GM12873 (cell line): ENCODE measurements around the gene EMP2.

ENCODE experiments used
- TF ChIP-seq, protein P1 (sequence below): IDR thresholded peaks from 2 replicates; pipeline ENCODE4 v1.5.1; 2012; ENCODE audit warnings: low read depth, mild to moderate bottlenecking, moderate library complexity, low read length, control low read depth; ENCODE audit not compliant: insufficient read depth; ENCODE audit errors: missing control alignments

EMP2 gene

DNA sequence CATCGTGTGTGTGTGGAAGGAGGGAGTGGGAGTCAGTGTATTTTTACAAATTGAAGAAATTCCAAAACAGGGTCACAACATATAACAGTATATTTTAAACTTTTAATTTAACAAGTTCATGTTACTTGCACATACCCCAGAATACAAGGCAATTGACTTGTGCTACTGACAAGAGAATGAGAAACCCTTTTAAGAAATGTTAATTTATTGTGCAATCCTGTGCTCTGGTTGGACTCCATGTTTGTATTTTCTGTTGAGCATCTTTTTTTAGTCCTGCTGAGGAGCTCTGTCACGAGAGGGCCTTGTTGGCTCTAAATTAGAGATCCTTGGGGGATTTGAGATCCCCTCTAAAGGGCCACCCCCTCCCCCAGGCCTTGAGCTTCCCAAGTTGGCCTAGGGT, 1.1 kb upstream of the EMP2 start:
- TF ChIP-seq, protein P1, sequence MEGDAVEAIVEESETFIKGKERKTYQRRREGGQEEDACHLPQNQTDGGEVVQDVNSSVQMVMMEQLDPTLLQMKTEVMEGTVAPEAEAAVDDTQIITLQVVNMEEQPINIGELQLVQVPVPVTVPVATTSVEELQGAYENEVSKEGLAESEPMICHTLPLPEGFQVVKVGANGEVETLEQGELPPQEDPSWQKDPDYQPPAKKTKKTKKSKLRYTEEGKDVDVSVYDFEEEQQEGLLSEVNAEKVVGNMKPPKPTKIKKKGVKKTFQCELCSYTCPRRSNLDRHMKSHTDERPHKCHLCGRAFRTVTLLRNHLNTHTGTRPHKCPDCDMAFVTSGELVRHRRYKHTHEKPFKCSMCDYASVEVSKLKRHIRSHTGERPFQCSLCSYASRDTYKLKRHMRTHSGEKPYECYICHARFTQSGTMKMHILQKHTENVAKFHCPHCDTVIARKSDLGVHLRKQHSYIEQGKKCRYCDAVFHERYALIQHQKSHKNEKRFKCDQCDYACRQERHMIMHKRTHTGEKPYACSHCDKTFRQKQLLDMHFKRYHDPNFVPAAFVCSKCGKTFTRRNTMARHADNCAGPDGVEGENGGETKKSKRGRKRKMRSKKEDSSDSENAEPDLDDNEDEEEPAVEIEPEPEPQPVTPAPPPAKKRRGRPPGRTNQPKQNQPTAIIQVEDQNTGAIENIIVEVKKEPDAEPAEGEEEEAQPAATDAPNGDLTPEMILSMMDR: no peak

DNA sequence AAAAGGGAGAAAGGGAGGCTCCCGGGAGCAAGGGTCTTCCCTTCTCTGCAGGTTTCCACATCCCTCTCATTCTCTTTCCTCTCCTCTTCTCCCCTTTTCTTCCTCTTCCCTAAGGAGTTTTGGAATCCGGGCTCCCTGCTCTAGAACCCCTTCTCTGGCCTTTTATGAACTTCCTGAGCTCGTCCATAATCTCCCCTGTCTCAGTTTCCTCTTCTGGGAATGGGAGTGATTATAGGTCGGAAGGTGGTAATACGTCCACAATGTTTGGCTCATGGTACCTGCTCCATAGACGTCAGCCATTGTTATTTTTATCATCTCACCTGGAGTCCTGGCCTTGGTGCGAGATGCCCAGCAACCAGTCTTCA, 467 bp upstream of the EMP2 start:
- TF ChIP-seq, protein P1: no peak

DNA sequence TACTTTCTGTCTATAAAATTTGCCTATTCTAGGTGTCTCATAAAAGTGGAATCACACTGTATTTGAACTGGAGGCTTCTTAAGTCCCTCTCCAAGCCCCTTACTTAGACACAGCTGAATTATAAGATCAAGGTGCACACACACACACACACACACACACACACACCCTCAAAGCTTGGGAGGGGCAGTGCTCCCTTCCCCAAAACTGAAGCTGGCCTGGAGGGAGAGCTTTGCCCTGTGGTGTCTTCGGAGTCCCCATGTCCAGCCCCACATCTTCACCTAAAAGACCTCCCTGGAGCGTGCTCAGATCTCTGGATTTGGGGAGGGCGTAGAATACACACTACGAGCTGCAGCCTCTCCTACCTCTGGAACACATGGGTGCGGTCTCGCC, 828 bp downstream of the EMP2 start:
- TF ChIP-seq, protein P1: no peak

DNA sequence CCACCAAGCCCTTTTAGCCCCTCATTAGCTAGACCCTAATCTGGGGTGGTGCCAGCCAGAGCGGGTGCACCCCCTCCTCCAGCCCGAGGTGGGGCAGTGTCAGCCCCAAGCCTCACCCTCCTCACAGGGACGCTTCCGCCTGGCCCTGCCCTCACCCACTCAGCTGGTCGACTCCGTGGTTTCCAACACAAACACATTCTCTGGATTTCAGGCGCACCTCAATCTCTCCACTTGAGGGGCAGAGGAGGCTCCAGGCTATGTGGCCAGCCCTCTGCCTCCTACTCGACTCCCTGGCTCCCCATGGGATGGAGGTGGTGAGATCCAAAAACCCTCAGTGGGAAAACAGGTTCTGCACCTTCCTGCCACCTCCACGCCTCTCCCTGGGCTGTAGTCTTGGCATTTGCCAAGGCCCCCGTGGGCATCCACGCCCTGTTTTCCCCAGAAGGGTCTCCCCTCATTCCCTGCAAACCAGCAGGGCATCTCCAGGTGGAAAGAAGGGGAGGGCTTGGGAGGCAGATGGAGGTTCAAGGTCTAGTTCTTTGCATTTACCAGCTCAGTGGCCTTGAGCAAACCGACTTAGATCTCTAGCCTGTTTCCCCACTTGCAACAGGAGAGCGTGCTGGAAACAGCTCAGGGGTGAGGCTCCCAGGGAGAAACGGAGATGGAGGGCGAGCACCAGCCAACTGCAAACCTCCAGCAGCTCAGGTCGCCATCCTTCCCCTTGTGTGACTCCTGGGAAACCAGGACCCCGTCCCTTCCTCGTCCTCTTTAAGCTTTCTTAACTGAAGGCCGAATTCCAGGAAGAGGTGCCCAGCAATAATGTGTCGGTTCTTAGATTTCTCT, 1.7 kb downstream of the EMP2 start:
- TF ChIP-seq, protein P1: no peak

DNA sequence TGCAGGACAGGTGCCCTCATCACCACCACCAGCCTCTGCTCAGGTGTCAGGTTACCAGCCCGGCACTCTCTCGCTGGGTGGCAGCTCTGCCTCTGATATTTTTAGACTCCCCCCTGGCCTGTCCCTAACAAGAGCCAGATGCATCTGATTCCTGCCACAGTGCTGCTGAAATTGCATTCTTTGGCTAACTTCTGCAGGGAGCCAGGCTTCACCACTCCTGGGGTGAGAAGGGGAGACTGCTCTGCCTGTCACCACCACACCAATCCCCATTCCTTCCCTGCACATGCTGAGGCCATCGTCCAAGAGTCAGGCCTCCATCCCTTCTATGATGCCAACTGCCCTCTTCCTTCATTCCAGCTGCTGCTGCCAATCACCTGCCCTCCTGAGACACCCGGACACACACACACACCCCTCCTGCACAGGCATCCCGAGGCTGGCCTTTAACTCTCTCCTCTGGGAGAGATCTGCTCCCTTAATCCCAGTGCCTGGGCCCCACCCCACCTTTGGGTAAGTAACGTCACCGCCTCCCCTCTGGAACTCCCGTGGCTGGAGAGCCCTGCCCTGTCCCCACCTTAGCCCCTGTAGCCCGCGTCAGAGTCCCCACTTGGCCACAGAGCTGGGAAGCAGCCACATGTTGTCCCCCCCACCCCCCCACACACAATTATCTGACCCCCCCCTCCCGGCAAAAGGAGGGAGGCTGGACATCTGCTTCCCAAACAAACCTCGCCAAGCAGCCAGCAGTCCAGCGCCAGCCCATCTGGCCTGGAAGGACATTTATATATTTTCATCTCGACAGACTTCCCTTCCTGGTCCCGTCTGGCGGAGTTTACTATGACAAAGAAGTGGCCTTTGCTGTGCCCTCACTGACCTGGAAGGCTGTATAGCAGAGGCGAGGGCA, 2.8 kb downstream of the EMP2 start:
- TF ChIP-seq, protein P1: no peak

DNA sequence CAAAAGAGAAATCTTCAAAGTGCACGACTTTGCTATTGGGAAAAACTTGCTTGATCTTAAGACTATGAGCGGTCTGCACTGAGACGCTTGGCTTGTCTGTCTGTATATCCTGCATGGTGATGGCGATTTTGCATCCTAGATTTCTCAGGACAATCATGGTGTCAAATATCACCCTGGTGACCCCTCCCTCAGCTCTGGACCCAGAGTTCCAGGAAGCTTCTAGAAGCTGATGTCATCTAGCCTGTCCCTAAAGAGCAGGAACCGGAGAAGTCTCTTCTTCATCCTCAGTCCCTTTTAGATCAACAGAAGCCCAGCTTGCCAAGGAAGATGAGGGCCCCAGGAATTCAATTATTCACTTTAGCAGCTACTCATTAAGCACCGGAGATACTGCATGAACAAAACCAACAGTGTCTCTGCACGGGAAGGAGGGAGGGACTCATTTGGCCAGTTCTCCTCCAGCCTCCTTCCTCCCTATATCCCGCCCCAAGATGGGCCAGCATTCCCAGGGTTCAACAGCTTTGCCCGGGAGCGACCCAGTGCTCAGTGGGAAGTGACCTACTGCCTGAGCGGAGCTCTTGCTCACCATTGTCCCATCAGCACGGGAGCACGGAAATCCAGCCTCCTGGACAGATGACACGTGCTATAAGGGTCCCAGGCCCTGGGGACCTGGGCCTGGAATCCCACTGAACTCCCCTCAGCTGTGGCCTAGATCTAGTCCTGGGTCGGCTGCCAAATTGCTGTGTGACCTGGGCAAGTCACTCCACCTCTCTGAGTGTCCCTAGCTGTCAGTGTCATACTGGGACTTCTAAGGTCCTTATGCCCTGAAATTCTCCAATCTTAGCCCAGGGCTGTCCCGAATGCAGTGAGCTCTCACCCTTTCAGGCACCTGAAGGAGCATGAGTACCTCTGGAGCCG, 3.8 kb downstream of the EMP2 start:
- TF ChIP-seq, protein P1: no peak
